RPMI7951 (cell line): ENCODE results near the gene CENPH. TPM values are rescaled to one million over a fixed set of nuclear protein-coding genes. Genes with fewer than 3 reads are reported as not detected.
A peak's percentile ranks its signal among the peaks of the same experiment; 100 is the strongest.

ENCODE experiments used
- DNase-seq: peaks from one replicate; pipeline ENCODE4 v3.0.0-alpha.2; 2012; ENCODE audit warnings: low read depth
- total RNA-seq: library from RNA; depleted of rRNA; stranded (reverse); fragments of >200 nt; shearing (Covaris generic); gene quantifications from 2 replicates; pipeline ENCODE4 v1.2.3, GENCODE V29; 2014; rRNA removed

Gene CENPH
- total RNA-seq, 1 experiment from 2014 or later, result 56.5 TPM

DNA sequence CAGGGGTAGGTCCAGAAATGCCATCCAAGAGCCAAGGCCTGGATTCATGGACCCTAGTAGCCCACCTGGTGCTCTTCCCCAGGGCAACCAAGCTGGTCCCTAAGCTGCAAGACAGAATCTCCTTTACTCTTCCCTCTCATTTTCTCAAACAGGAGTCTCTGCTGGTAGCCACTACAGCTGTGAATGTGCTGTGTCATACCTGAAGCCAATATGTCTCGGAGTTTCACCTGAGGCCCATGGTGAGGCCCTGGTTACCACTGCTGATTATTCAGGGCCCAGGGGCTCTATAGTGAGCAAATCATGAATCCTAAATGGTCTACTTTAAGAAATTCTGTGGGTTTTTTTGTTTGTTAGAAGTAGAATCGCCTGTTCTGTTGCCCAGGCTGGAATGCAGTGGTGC lies 61.2 kb downstream of the CENPH start:
- no peak for DNase-seq

GRCh38 chr5:69252437-69252836 lies 63.1 kb downstream of the CENPH start:
- no peak for DNase-seq

GRCh38 chr5:69255940-69256339 lies 66.6 kb downstream of the CENPH start:
- DNase-seq, result peak; percentile 24

- no peak for DNase-seq
These were observed 68.2 kb downstream of the CENPH start for GRCh38 chr5:69257577-69257976.

Other genes with a start within 250 kb of the CENPH start
- gene SLC30A5, start 95.6 kb upstream of the CENPH start, total RNA-seq, result 44.1 and 48.8 TPM in 2 replicates
- 474 and 526 TPM in 2 replicates for gene CCNB1, start 22.4 kb upstream of the CENPH start, total RNA-seq
- 43.0 and 45.4 TPM in 2 replicates for gene CDK7, start 45.3 kb downstream of the CENPH start, total RNA-seq
- 3.7 and 4.0 TPM in 2 replicates for gene CCDC125, start 143.2 kb downstream of the CENPH start, total RNA-seq
- 36.9 and 50.1 TPM in 2 replicates for gene AK6, start 179.9 kb downstream of the CENPH start, total RNA-seq
- gene TAF9, start 179.9 kb downstream of the CENPH start, total RNA-seq, result 136 and 177 TPM in 2 replicates
- gene RAD17, start 180.2 kb downstream of the CENPH start, total RNA-seq, result 16.7 and 18.6 TPM in 2 replicates
- gene MARVELD2, start 225.5 kb downstream of the CENPH start, total RNA-seq, result 1.1 and 2.5 TPM in 2 replicates